ENCODE data around the gene MEP1B.

DNA sequence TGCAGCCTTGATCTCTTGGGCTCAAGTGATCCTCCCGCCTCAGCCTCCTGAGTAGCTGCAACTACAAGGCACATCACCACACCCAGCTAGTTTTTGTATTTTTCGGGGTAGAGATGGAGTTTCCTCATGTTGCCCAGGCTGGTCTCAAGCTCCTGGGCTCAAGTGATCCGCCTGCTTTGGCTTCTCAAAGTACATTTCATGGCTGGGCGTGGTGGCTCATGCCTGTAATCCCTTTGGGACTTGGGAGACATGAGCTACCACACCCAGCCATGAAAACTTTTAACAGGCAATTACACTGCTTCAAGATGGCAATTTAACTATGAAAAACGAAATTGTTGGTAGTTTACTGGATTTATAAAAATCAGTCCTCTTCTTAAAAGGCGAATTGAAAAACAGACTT is 69.7 kb downstream of the MEP1B start:
- TF ChIP-seq, protein P1, sequence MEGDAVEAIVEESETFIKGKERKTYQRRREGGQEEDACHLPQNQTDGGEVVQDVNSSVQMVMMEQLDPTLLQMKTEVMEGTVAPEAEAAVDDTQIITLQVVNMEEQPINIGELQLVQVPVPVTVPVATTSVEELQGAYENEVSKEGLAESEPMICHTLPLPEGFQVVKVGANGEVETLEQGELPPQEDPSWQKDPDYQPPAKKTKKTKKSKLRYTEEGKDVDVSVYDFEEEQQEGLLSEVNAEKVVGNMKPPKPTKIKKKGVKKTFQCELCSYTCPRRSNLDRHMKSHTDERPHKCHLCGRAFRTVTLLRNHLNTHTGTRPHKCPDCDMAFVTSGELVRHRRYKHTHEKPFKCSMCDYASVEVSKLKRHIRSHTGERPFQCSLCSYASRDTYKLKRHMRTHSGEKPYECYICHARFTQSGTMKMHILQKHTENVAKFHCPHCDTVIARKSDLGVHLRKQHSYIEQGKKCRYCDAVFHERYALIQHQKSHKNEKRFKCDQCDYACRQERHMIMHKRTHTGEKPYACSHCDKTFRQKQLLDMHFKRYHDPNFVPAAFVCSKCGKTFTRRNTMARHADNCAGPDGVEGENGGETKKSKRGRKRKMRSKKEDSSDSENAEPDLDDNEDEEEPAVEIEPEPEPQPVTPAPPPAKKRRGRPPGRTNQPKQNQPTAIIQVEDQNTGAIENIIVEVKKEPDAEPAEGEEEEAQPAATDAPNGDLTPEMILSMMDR (IDR thresholded peaks at IDR 0.05; ENCODE audit: low read length): no peak
- no peak for TF ChIP-seq EZH2 (IDR thresholded peaks at IDR 0.05; ENCODE audit: borderline replicate concordance, low read length)

Measured in OCI-LY1 (cell line).